Head of caudate nucleus (tissue), 42 donors: ENCODE measurements around the gene CENPVL1.
A peak's percentile ranks its signal among the peaks of the same experiment; 100 is the strongest.
"Not testable (repeated sequence)": the region's sequence is repeated elsewhere in the genome, so short reads cannot be mapped to it uniquely, and the experiment has no call there.

Source experiments
- DNase-seq, 42 donors: peaks; one replicate each; pipeline versions ENCODE4 v3.0.0 to v3.0.0-alpha.2; 2020 to 2021; ENCODE audit warnings: mixed read lengths in 7 of 42
- intact Hi-C: fragments of 100-400 bp; cut with DNase I; formaldehyde crosslinking; loops from one replicate; pipeline ENCODE4 v1.15.0; 2022

Gene CENPVL1

DNA sequence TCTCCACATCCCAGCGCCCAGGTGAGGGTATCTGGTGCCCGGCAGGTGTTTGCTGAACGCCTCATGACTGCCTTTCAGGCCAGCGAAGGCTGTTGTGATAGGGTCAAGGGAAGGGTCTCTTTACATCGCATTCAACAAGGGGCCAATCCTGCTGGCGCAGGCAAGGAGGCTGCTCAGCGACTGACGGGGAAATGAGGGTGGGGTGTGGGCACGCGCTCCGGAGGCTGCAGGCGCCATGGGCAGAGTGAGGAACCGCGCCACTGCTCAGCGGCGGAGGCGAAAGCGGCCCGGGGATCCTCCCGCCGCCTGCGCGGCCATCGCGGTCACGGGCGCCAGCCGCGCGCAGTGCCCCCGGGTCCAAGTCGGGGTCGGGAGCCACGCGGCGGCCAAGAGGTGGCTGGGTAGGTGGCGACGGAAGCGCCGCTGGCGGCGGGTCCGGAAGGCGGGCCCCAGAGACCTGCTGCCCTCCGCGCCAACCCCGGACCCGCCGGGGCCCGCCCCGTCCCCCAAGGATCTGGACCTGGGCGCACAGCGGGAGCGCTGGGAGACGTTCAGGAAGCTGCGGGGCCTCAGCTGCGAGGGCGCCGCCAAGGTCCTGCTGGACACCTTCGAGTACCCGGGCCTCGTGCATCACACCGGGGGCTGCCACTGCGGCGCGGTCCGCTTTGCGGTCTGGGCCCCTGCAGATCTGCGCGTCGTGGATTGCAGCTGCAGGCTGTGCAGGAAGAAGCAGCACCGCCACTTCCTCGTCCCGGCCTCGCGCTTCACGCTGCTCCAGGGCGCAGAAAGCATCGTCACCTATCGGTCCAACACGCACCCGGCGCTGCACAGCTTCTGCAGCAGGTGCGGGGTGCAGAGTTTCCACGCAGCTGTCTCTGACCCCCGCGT, at the start of gene CENPVL1:
Gene CENPVL1 (plus strand): TSS at position 236 of the 888 bp plus-strand sequence. CDS start 0 bp downstream, at position 236.
- intact Hi-C loops: not testable (repeated sequence)

GRCh38 chrX:51665981-51666380, 44.3 kb upstream of the CENPVL1 start:
- DNase-seq: no peak
- intact Hi-C loops: no loop called here

More for the DNA sequence above, at the start of gene CENPVL1:
- not testable (repeated sequence) for DNase-seq

- intact Hi-C loops, DNase-seq: not testable (repeated sequence)
Measured at GRCh38 chrX:51679689-51680433, 30.5 kb upstream of the CENPVL1 start.

- intact Hi-C loops, DNase-seq: not testable (repeated sequence)
Measured at GRCh38 chrX:51681808-51682719, 28.2 kb upstream of the CENPVL1 start.

- intact Hi-C loops, DNase-seq: not testable (repeated sequence)
Measured at GRCh38 chrX:51682720-51683062, 27.6 kb upstream of the CENPVL1 start, which contains the start of gene CENPVL2. CENPVL2 (minus strand) TSS chrX:51682831; CDS start chrX:51682831, 0 bp downstream.

- intact Hi-C loops: no loop called here
- DNase-seq: no peak
Measured at GRCh38 chrX:51694254-51694653, 16.1 kb upstream of the CENPVL1 start.

DNA sequence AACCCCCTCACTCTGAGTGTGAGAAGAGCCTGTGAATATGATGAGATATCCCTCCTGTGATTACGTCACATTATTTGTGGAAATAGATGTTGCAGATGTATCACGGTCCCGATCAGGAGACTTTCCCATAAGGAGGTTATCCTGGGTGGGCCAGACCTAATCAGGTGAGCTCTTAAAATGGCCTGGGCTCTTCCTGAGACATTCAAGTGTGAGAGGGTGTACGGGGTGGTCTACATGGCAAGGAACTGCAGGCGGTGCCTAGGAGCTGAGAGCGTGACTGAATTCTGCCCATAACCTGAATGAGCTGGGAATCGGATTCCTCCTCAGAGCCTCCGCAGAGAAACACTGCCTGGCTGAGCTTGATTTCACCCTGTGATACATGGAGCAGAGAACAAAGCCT, 12.9 kb upstream of the CENPVL1 start:
- intact Hi-C loops: no loop called here
- no peak for DNase-seq

GRCh38 chrX:51712943-51713647, 2.8 kb downstream of the CENPVL1 start:
- intact Hi-C loops, DNase-seq: not testable (repeated sequence)

DNA sequence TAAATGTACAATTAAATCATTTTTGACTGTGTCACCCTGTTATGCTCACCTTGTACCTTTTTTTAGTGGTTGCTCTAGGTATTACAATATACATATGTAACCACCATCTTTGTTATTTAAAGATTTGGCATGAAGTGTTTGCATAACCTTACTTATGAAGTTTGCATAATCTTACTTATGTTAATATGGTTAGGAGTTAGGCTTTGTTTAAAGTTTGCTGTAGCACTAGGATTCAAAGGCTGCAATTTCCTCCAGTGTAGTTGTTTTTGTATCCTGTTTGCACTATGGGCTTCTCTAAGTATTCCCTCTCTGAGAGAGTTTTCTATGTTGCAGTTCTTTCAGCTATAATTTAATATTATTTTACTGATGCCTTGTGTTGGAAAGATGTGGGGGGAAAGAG, 17.9 kb downstream of the CENPVL1 start:
- no peak for DNase-seq
- intact Hi-C loops: no loop called here

DNA sequence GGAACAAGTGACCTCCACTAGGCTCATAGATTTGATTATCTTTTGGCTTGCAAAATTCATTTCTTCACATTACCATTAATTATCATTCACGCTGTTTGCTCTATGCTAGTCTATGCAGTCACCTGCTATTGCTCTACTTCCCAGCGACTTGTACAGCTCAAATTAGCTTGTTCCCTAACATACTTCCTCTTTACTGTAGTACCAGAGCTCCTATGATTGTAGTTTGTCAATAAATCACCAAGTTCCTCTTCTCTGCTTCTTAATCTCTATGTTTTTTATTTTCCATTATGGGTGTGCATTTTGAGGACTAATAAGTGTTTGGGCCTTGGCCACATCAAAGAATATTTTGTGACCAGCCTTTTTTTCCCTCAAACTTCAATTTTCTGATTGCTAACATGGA, 26.8 kb downstream of the CENPVL1 start:
- DNase-seq: no peak
- intact Hi-C loops: no loop called here

DNA sequence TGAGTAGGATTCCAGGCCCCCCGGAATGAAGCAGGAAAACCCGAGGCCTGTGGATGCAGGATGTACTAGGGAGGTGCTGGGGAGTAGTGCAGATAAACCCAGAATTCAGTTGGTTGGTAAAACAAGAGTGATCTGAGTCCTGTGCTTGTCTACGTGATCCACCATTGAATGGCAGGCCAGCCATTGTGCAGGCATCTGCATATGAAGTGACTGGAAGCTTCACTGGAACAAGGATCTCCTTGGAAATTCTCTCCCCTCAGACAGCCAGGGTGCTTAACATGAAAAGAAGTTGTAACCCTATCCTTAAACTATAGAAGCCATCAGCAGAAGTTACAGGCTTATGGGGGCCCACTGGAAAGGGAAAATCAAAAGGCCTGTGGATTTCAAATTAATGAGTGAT, 32.3 kb downstream of the CENPVL1 start:
- no peak for DNase-seq
- intact Hi-C loops: no loop called here

GRCh38 chrX:51743179-51743957, 33.1 kb downstream of the CENPVL1 start, which contains the start of gene GSPT2:
GSPT2 (plus strand) TSS chrX:51743442; CDS start chrX:51743627, 185 bp downstream.
- intact Hi-C loops: no loop called here
- DNase-seq: peak; percentile 46 to 89 (median 74)

DNA sequence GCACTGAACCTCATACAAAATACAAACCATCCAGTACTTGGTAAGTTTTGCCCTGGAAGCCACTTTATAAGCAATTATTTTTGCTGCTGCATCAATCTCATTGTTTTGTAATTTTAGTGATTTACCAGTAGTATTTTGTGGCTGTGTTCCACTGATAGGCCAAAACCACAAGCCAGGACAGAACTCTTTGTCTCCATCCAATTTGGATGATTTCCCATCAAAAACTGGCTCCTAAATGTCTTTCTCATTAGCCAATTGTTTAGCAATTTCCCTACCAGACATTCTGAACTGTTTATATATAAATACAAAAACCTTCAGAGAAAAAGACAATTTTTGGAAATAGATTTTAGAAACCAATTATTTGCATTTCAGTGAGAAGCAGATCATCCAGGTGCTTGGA, 37.4 kb downstream of the CENPVL1 start:
- DNase-seq: no peak
- intact Hi-C loops: no loop called here

DNA sequence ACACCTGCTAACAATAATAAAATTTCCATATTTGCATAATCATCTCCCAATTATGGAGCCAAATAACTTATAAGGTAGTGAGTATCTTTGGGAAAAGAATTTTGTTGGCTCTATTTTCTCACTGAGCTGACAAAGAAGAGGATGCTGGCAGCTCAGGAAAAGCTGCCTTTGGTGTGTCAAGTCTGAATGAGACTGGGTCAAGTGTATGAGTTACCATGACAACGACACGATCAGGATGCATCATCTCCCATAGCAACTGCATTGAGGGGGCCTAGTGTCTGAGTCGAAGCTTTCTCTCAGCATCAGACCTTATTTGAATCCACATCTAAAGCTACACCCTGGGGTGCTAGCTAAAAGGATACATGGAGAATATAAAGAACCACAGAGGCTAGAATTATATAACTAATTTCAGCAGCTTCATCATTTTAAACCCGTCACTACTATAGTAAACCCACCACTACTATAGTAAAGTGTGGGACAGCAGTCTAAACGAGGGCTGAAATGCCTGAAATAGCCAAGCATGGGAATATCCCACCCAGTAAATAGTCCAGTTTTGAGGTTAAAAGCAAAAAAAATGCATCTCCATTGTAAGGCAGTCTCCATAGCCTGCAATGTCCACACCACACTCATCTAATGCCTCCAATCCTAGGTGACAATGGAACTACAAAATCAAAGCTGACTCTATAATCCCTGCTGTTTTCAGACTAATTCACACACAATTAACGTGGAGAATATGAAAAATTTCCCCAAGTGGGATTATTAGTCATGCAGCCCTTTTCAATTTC, 48.9 kb downstream of the CENPVL1 start:
- peak in 34 of 42 donors; percentile 4 to 80 (median 38) for DNase-seq
- intact Hi-C loops: no loop called here

GRCh38 chrX:51760657-51761056, 50.3 kb downstream of the CENPVL1 start:
- DNase-seq: no peak
- intact Hi-C loops: no loop called here
